Measurements from ENCODE around the gene ARHGAP27.

Gene ARHGAP27

GRCh38 chr17:45384789-45385262 is 47.8 kb downstream of the ARHGAP27 start:
- no peak overlapping the region for H3K4me3 ChIP-seq (ENCODE audit: low read depth, low read length)
- DNase-seq (ENCODE audit: low read depth), result no peak
- no peak for TF ChIP-seq CTCF (IDR thresholded peaks at IDR 0.05; ENCODE audit: control insufficient read depth, extremely low read depth, insufficient read depth)

GRCh38 chr17:45384047-45384788 is 48.5 kb downstream of the ARHGAP27 start:
- no peak overlapping the region for H3K4me3 ChIP-seq (ENCODE audit: low read depth, low read length)
- TF ChIP-seq CTCF (IDR thresholded peaks at IDR 0.05; ENCODE audit: control insufficient read depth, extremely low read depth, insufficient read depth), result no peak
- DNase-seq (ENCODE audit: low read depth), result no peak

- no peak overlapping the region for H3K4me3 ChIP-seq (ENCODE audit: low read depth, low read length)
- no peak for DNase-seq (ENCODE audit: low read depth)
- no peak for TF ChIP-seq CTCF (IDR thresholded peaks at IDR 0.05; ENCODE audit: control insufficient read depth, extremely low read depth, insufficient read depth)
These were observed 49.7 kb downstream of the ARHGAP27 start for GRCh38 chr17:45383003-45383402.

- H3K4me3 ChIP-seq (ENCODE audit: low read depth, low read length), result no peak overlapping the region
- DNase-seq (ENCODE audit: low read depth), result no peak
- TF ChIP-seq CTCF (IDR thresholded peaks at IDR 0.05; ENCODE audit: control insufficient read depth, extremely low read depth, insufficient read depth), result no peak
These were observed 50.4 kb downstream of the ARHGAP27 start for GRCh38 chr17:45382226-45382625.

GRCh38 chr17:45380991-45381390 is 51.7 kb downstream of the ARHGAP27 start:
- DNase-seq (ENCODE audit: low read depth), result no peak
- TF ChIP-seq CTCF (IDR thresholded peaks at IDR 0.05; ENCODE audit: control insufficient read depth, extremely low read depth, insufficient read depth), result no peak
- no peak overlapping the region for H3K4me3 ChIP-seq (ENCODE audit: low read depth, low read length)

GRCh38 chr17:45380046-45380765 is 52.5 kb downstream of the ARHGAP27 start:
- no peak overlapping the region for H3K4me3 ChIP-seq (ENCODE audit: low read depth, low read length)
- no peak for DNase-seq (ENCODE audit: low read depth)
- TF ChIP-seq CTCF (IDR thresholded peaks at IDR 0.05; ENCODE audit: control insufficient read depth, extremely low read depth, insufficient read depth), result no peak

Data from LNCaP clone FGC (cell line).